T47D (cell line): ENCODE data around the gene CAPN11.
A peak's percentile ranks its signal among the peaks of the same experiment; 100 is the strongest.

Experiments used
- DNase-seq, 2 experiments: peaks; one replicate each; pipeline versions ENCODE4 v3.0.0 to v3.0.0-alpha.2; 2011 to 2012; ENCODE audit warnings: low read depth in 1 of 2, low spot score in 1 of 2
- JUND ChIP-seq: IDR thresholded peaks from 2 replicates; pipeline ENCODE4 v1.6.1; 2012; ENCODE audit warnings: low read depth
- in situ Hi-C: cut with HindIII; loops from 2 replicates; pipeline ENCODE4 v1.10.0; 2016; ENCODE audit warnings: low sequenced_read_pairs, low pct_unique_long_range_greater_than_20kb

CAPN11 gene

GRCh38 chr6:44123544-44123943 is 35.1 kb upstream of the CAPN11 start:
- in situ Hi-C loops, result no loop called here

GRCh38 chr6:44126320-44127149 is 32.1 kb upstream of the CAPN11 start:
- peak; percentile 55 to 56 for DNase-seq
- no peak for TF ChIP-seq JUND
- in situ Hi-C loops, result no loop called here

More at GRCh38 chr6:44123544-44123943, 35.1 kb upstream of the CAPN11 start:
- no peak for TF ChIP-seq JUND
- DNase-seq, result no peak

- TF ChIP-seq JUND, result no peak
- DNase-seq, result peak; percentile 92 to 98
- in situ Hi-C loops, result no loop called here
Observed at GRCh38 chr6:44127186-44128019, 31.2 kb upstream of the CAPN11 start, which contains the start of the genes MRPL14 and TMEM63B. TSS of gene MRPL14 (minus strand) at chr6:44127452. CDS start at chr6:44116611, 10,841 bp downstream. TSS of gene TMEM63B (plus strand) at chr6:44127554. CDS start at chr6:44134585, 7,031 bp downstream.

GRCh38 chr6:44128020-44128917 is 30.4 kb upstream of the CAPN11 start:
- in situ Hi-C loops, result no loop called here
- no peak for TF ChIP-seq JUND
- peak; percentile 40 to 64 for DNase-seq

GRCh38 chr6:44129841-44130322 is 28.7 kb upstream of the CAPN11 start:
- in situ Hi-C loops, result no loop called here
- no peak for DNase-seq
- TF ChIP-seq JUND, result no peak

GRCh38 chr6:44131892-44132291 is 26.7 kb upstream of the CAPN11 start:
- no peak for TF ChIP-seq JUND
- in situ Hi-C loops, result no loop called here
- DNase-seq, result peak; percentile 30 to 61

GRCh38 chr6:44132476-44132875 is 26.1 kb upstream of the CAPN11 start:
- DNase-seq, result no peak
- TF ChIP-seq JUND, result no peak

GRCh38 chr6:44133003-44133931 is 25.4 kb upstream of the CAPN11 start:
- DNase-seq, result peak; percentile 90 to 91
- no peak for TF ChIP-seq JUND
- in situ Hi-C loops, result no loop called here

More at GRCh38 chr6:44132476-44132875, 26.1 kb upstream of the CAPN11 start:
- in situ Hi-C loops, result no loop called here

- TF ChIP-seq JUND, result no peak
- in situ Hi-C loops, result no loop called here
Observed at GRCh38 chr6:44133981-44134711, 24.5 kb upstream of the CAPN11 start.

GRCh38 chr6:44135173-44135758 is 23.4 kb upstream of the CAPN11 start:
- in situ Hi-C loops, result no loop called here
- no peak for DNase-seq

More at GRCh38 chr6:44133981-44134711, 24.5 kb upstream of the CAPN11 start:
- DNase-seq, result no peak

More at GRCh38 chr6:44135173-44135758, 23.4 kb upstream of the CAPN11 start:
- no peak for TF ChIP-seq JUND
